Epithelial cell of proximal tubule (primary cell): ENCODE measurements around the gene ARSA. TPM values are rescaled to one million over a fixed set of nuclear protein-coding genes. Genes with fewer than 3 reads are reported as not detected.
"Not testable (repeated sequence)": the region's sequence is repeated elsewhere in the genome, so short reads cannot be mapped to it uniquely, and the experiment has no call there.

ENCODE experiments used
- DNase-seq: peaks from one replicate; pipeline ENCODE4 v3.0.0-alpha.2; 2011; ENCODE audit warnings: low read depth
- H3K4me3 ChIP-seq: 2 replicates; pipeline ENCODE4 v1.5.1; 2011; ENCODE audit warnings: low read depth, mild to moderate bottlenecking, low read length
- CTCF ChIP-seq: conservative IDR thresholded peaks from 2 replicates; pipeline ENCODE4 v1.5.1; 2012; ENCODE audit warnings: low read depth, mild to moderate bottlenecking, low read length
- total RNA-seq: library from RNA; depleted of rRNA; stranded (reverse); fragments of >200 nt; gene quantifications from 2 replicates; pipeline ENCODE4 v1.2.3, GENCODE V29; 2015

Gene ARSA
- total RNA-seq, 1 donor from 2014 or later, result 58.5 TPM

- no peak for TF ChIP-seq CTCF
- no peak for DNase-seq
- H3K4me3 ChIP-seq, result no peak overlapping the region
Observed at GRCh38 chr22:50665738-50666137, 37.8 kb upstream of the ARSA start.

GRCh38 chr22:50665212-50665611, 37.3 kb upstream of the ARSA start:
- no peak overlapping the region for H3K4me3 ChIP-seq
- no peak for DNase-seq
- no peak for TF ChIP-seq CTCF

GRCh38 chr22:50660306-50660705, 32.4 kb upstream of the ARSA start:
- H3K4me3 ChIP-seq, result no peak overlapping the region
- TF ChIP-seq CTCF, result no peak
- no peak for DNase-seq

GRCh38 chr22:50659711-50660110, 31.8 kb upstream of the ARSA start:
- H3K4me3 ChIP-seq, DNase-seq: not testable (repeated sequence)

- no peak overlapping the region for H3K4me3 ChIP-seq
- no peak for DNase-seq
- no peak for TF ChIP-seq CTCF
Observed at GRCh38 chr22:50657925-50658324, 30.0 kb upstream of the ARSA start.

- DNase-seq, result peak; percentile 38
- H3K4me3 ChIP-seq, result no peak overlapping the region
- TF ChIP-seq CTCF, result no peak
Observed at GRCh38 chr22:50656122-50657070, 28.4 kb upstream of the ARSA start.

GRCh38 chr22:50654664-50655063, 26.7 kb upstream of the ARSA start:
- DNase-seq, H3K4me3 ChIP-seq: not testable (repeated sequence)

GRCh38 chr22:50653256-50653655, 25.3 kb upstream of the ARSA start:
- H3K4me3 ChIP-seq, result no peak overlapping the region
- DNase-seq, result no peak
- no peak for TF ChIP-seq CTCF

GRCh38 chr22:50643821-50644101, 15.8 kb upstream of the ARSA start:
- DNase-seq, H3K4me3 ChIP-seq: not testable (repeated sequence)

- not testable (repeated sequence) for H3K4me3 ChIP-seq, DNase-seq
Observed at GRCh38 chr22:50643021-50643820, 15.3 kb upstream of the ARSA start.
